HG03025 (cell line): ENCODE data around the gene GPR55.

ENCODE experiments used
- ATAC-seq: cut with Tn5 transposase; IDR thresholded peaks from one replicate; pipeline ENCODE4 v1.9.1; 2021; ENCODE audit warnings: mild to moderate bottlenecking, moderate library complexity; ENCODE audit not compliant: unreplicated experiment, low FRiP score

GPR55 gene

GRCh38 chr2:230951396-230951795 is 26.4 kb upstream of the GPR55 start:
- ATAC-seq, result no peak

- no peak for ATAC-seq
Observed at GRCh38 chr2:230950874-230951339, 25.9 kb upstream of the GPR55 start.

GRCh38 chr2:230949966-230950873 is 25.2 kb upstream of the GPR55 start:
- peak; percentile 41 for ATAC-seq

- ATAC-seq, result peak; percentile 28
Observed at GRCh38 chr2:230947908-230948365, 22.9 kb upstream of the GPR55 start.

- ATAC-seq, result no peak
Observed at GRCh38 chr2:230947235-230947576, 22.2 kb upstream of the GPR55 start.

GRCh38 chr2:230946429-230947234 is 21.6 kb upstream of the GPR55 start:
- no peak for ATAC-seq

- no peak for ATAC-seq
Observed at GRCh38 chr2:230944757-230945372, 19.8 kb upstream of the GPR55 start.

- no peak for ATAC-seq
Observed at GRCh38 chr2:230944123-230944653, 19.1 kb upstream of the GPR55 start.

- peak; percentile 58 for ATAC-seq
Observed at GRCh38 chr2:230942920-230943896, 18.2 kb upstream of the GPR55 start.

- ATAC-seq, result no peak
Observed at GRCh38 chr2:230942371-230942770, 17.3 kb upstream of the GPR55 start.

GRCh38 chr2:230941202-230942180 is 16.4 kb upstream of the GPR55 start:
- no peak for ATAC-seq

- no peak for ATAC-seq
Observed at GRCh38 chr2:230940471-230940815, 15.4 kb upstream of the GPR55 start.

- ATAC-seq, result no peak
Observed at GRCh38 chr2:230939691-230940470, 14.8 kb upstream of the GPR55 start.

GRCh38 chr2:230939066-230939591 is 14.1 kb upstream of the GPR55 start:
- ATAC-seq, result no peak

GRCh38 chr2:230938516-230939065 is 13.5 kb upstream of the GPR55 start:
- no peak for ATAC-seq

- no peak for ATAC-seq
Observed at GRCh38 chr2:230938098-230938497, 13.1 kb upstream of the GPR55 start.

GRCh38 chr2:230937362-230937761 is 12.3 kb upstream of the GPR55 start:
- ATAC-seq, result no peak
